ENCODE results near the gene EDC4.

The EDC4 gene

GRCh38 chr16:67915831-67916723 is 43.2 kb downstream of the EDC4 start:
- no peak for TF ChIP-seq CTCF (IDR thresholded peaks at IDR 0.05; ENCODE audit: low read depth, low read length)
- DNase-seq (ENCODE audit: extremely low read depth, low read depth) = no peak

- no peak for DNase-seq (ENCODE audit: extremely low read depth, low read depth)
- TF ChIP-seq CTCF (IDR thresholded peaks at IDR 0.05; ENCODE audit: low read depth, low read length) = no peak
Measured at GRCh38 chr16:67917140-67917851, 44.4 kb downstream of the EDC4 start.

GRCh38 chr16:67917852-67918236 is 45.0 kb downstream of the EDC4 start:
- no peak for DNase-seq (ENCODE audit: extremely low read depth, low read depth)
- no peak for TF ChIP-seq CTCF (IDR thresholded peaks at IDR 0.05; ENCODE audit: low read depth, low read length)

- DNase-seq (ENCODE audit: extremely low read depth, low read depth) = no peak
Measured at GRCh38 chr16:67919622-67920221, 46.9 kb downstream of the EDC4 start.

GRCh38 chr16:67922221-67922620 is 49.4 kb downstream of the EDC4 start:
- no peak for TF ChIP-seq CTCF (IDR thresholded peaks at IDR 0.05; ENCODE audit: low read depth, low read length)
- DNase-seq (ENCODE audit: extremely low read depth, low read depth) = no peak

More at GRCh38 chr16:67919622-67920221, 46.9 kb downstream of the EDC4 start:
- TF ChIP-seq CTCF (IDR thresholded peaks at IDR 0.05; ENCODE audit: low read depth, low read length) = no peak

- DNase-seq (ENCODE audit: extremely low read depth, low read depth) = no peak
- no peak for TF ChIP-seq CTCF (IDR thresholded peaks at IDR 0.05; ENCODE audit: low read depth, low read length)
Measured at GRCh38 chr16:67922740-67923139, 49.9 kb downstream of the EDC4 start.

Data from AG09319 (cell line).